T47D (cell line): ENCODE data around the gene TNK2.

Experiments
- DNase-seq, 2 experiments: peaks; one replicate each; pipeline versions ENCODE4 v3.0.0 to v3.0.0-alpha.2; 2011 to 2012; ENCODE audit warnings: low read depth in 1 of 2, low spot score in 1 of 2
- JUND ChIP-seq: IDR thresholded peaks from 2 replicates; pipeline ENCODE4 v1.6.1; 2012; ENCODE audit warnings: low read depth
- in situ Hi-C: cut with HindIII; loops from 2 replicates; pipeline ENCODE4 v1.10.0; 2016; ENCODE audit warnings: low sequenced_read_pairs, low pct_unique_long_range_greater_than_20kb

The TNK2 gene

GRCh38 chr3:195899701-195900435, 8.5 kb downstream of the TNK2 start:
- TF ChIP-seq JUND: no peak
- in situ Hi-C loops: no loop called here
- DNase-seq: peak in 1 of 2 experiments; percentile 24

GRCh38 chr3:195897853-195898415, 10.4 kb downstream of the TNK2 start:
- DNase-seq: peak; percentile 84 to 85
- no peak for TF ChIP-seq JUND
- in situ Hi-C loops: no loop called here

GRCh38 chr3:195897081-195897852, 11.1 kb downstream of the TNK2 start:
- in situ Hi-C loops: no loop called here
- peak; percentile 71 to 86 for DNase-seq
- TF ChIP-seq JUND: no peak

- DNase-seq: peak in 1 of 2 experiments; percentile 79
- in situ Hi-C loops: no loop called here
These were observed 11.8 kb downstream of the TNK2 start for GRCh38 chr3:195896361-195897080.

GRCh38 chr3:195895861-195896360, 12.4 kb downstream of the TNK2 start:
- peak; percentile 80 to 84 for DNase-seq
- no peak for TF ChIP-seq JUND
- in situ Hi-C loops: no loop called here

More at GRCh38 chr3:195896361-195897080, 11.8 kb downstream of the TNK2 start:
- no peak for TF ChIP-seq JUND

GRCh38 chr3:195895078-195895860, 13.1 kb downstream of the TNK2 start:
- TF ChIP-seq JUND: no peak
- in situ Hi-C loops: no loop called here
- peak; percentile 73 to 94 for DNase-seq

- DNase-seq: no peak
- in situ Hi-C loops: no loop called here
- no peak for TF ChIP-seq JUND
These were observed 14.4 kb downstream of the TNK2 start for GRCh38 chr3:195893916-195894465.

- TF ChIP-seq JUND: no peak
- no peak for DNase-seq
- in situ Hi-C loops: no loop called here
These were observed 14.8 kb downstream of the TNK2 start for GRCh38 chr3:195893516-195893915.

GRCh38 chr3:195893044-195893395, 15.3 kb downstream of the TNK2 start:
- in situ Hi-C loops: no loop called here
- TF ChIP-seq JUND: no peak
- DNase-seq: no peak

GRCh38 chr3:195892105-195893043, 16.0 kb downstream of the TNK2 start:
- no peak for TF ChIP-seq JUND
- DNase-seq: no peak
- in situ Hi-C loops: no loop called here

- in situ Hi-C loops: no loop called here
- DNase-seq: no peak
These were observed 16.8 kb downstream of the TNK2 start for GRCh38 chr3:195891431-195892104.

More at GRCh38 chr3:195891431-195892104, 16.8 kb downstream of the TNK2 start:
- TF ChIP-seq JUND: no peak
